Measurements from ENCODE around the gene IL24. TPM values are rescaled to one million over a fixed set of nuclear protein-coding genes. Genes with fewer than 3 reads are reported as not detected.

The IL24 gene
- total RNA-seq, 1 experiment from 2014 or later = not detected

DNA sequence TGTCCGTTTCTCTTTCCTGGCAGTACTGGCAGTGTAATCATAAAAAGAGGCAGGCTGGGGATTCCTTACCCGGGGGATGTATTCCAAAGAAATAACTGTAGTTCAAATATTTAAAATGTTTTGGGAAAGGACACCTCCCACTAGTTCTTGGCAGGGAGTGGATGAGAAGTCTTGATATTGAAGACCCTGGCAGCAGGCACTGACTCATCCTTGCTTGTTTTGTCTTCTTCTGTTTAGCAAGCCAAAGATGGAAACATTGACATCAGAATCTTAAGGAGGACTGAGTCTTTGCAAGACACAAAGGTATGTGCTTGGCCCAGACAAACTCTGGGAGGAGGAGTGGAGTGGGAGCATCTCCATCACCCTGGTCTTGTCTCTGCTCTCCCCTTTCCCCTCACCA is 31.2 kb upstream of the IL24 start:
- no peak for TF ChIP-seq EZH2 (IDR thresholded peaks at IDR 0.05; ENCODE audit: low read depth)
- TF ChIP-seq, protein P1, sequence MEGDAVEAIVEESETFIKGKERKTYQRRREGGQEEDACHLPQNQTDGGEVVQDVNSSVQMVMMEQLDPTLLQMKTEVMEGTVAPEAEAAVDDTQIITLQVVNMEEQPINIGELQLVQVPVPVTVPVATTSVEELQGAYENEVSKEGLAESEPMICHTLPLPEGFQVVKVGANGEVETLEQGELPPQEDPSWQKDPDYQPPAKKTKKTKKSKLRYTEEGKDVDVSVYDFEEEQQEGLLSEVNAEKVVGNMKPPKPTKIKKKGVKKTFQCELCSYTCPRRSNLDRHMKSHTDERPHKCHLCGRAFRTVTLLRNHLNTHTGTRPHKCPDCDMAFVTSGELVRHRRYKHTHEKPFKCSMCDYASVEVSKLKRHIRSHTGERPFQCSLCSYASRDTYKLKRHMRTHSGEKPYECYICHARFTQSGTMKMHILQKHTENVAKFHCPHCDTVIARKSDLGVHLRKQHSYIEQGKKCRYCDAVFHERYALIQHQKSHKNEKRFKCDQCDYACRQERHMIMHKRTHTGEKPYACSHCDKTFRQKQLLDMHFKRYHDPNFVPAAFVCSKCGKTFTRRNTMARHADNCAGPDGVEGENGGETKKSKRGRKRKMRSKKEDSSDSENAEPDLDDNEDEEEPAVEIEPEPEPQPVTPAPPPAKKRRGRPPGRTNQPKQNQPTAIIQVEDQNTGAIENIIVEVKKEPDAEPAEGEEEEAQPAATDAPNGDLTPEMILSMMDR (conservative IDR thresholded peaks at IDR 0.05) = no peak
- BruUV-seq (replicated peaks) = no TSS peak
- intact Hi-C loops (cut with micrococcal nuclease; ENCODE audit: unreplicated experiment) = no loop called here
- no peak overlapping the region for H3K4me2 ChIP-seq
- ChIA-PET POLR2A (ENCODE audit: unreplicated experiment) (no interaction called here), CTCF (interaction anchor here (1.6 kb wide), 1 partner anchor 43 kb away, joined by 4 read pairs; no protein-coding TSS in a partner anchor)
- H2AFZ ChIP-seq = no peak overlapping the region
- no peaks in the 10 kb centered on the region for H3K36me3 ChIP-seq (ENCODE audit: low read depth)
- DNase-seq = no peak
- H3K4me1 ChIP-seq (replicated peaks; ENCODE audit: insufficient read depth) = no peaks in the 10 kb centered on the region
- no peak overlapping the region for H3K27ac ChIP-seq
- H4K20me1 ChIP-seq (ENCODE audit: insufficient read depth) = no peaks in the 10 kb centered on the region
- no peaks in the 10 kb centered on the region for H3K79me2 ChIP-seq (ENCODE audit: low read depth)
- peaks cover 25% of the 10 kb centered on the region; the same call in 1 of the 2 replicates for H3K27me3 ChIP-seq (ENCODE audit: insufficient read depth, low read depth)
- H3F3A ChIP-seq (ENCODE audit: insufficient read depth, low read depth) = no peaks in the 10 kb centered on the region
- no peaks in the 10 kb centered on the region for H3K9me2 ChIP-seq (ENCODE audit: insufficient read depth)
- H3K9me3 ChIP-seq (ENCODE audit: insufficient read depth, low read depth) = no peaks in the 10 kb centered on the region
- H3K4me3 ChIP-seq = no peak overlapping the region

DNA sequence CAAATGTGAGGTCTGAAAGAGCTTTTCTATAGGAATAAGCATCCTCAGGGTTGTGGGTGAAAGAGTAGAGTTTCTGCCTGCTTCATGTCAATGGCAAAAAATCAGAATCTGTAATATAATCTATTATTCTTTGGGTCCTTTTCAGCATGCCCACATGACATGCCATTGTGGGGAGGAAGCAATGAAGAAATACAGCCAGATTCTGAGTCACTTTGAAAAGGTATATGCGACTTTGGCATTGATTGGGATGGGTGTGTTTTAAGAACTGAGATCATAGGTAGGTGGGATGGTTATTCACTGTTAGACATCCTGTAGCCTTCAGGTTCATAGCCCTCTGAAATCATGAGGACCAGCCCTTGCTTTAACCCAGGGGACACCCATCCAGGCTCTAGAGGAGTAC is 30.0 kb upstream of the IL24 start:
- no peaks in the 10 kb centered on the region for H3F3A ChIP-seq (ENCODE audit: insufficient read depth, low read depth)
- H3K4me3 ChIP-seq = no peak overlapping the region
- intact Hi-C loops (cut with micrococcal nuclease; ENCODE audit: unreplicated experiment) = no loop called here
- no peak for DNase-seq
- ChIA-PET POLR2A (ENCODE audit: unreplicated experiment) (no interaction called here), CTCF (interaction anchor here (0.6 to 1.6 kb wide), 2 partner anchors 42 to 137 kb away, joined by 3 to 4 read pairs; no protein-coding TSS in a partner anchor)
- H3K27me3 ChIP-seq (ENCODE audit: insufficient read depth, low read depth) = peaks cover 21% of the 10 kb centered on the region; the same call in 1 of the 2 replicates
- no peak overlapping the region for H3K4me2 ChIP-seq
- no TSS peak for BruUV-seq (replicated peaks)
- no peaks in the 10 kb centered on the region for H3K9me2 ChIP-seq (ENCODE audit: insufficient read depth)
- no peaks in the 10 kb centered on the region for H4K20me1 ChIP-seq (ENCODE audit: insufficient read depth)
- H3K4me1 ChIP-seq (replicated peaks; ENCODE audit: insufficient read depth) = no peaks in the 10 kb centered on the region
- H3K9me3 ChIP-seq (ENCODE audit: insufficient read depth, low read depth) = no peaks in the 10 kb centered on the region
- H3K36me3 ChIP-seq (ENCODE audit: low read depth) = no peaks in the 10 kb centered on the region
- no peak overlapping the region for H2AFZ ChIP-seq
- H3K79me2 ChIP-seq (ENCODE audit: low read depth) = no peaks in the 10 kb centered on the region
- TF ChIP-seq, protein P1 (conservative IDR thresholded peaks at IDR 0.05) = no peak
- no peak for TF ChIP-seq EZH2 (IDR thresholded peaks at IDR 0.05; ENCODE audit: low read depth)
- H3K27ac ChIP-seq = no peak overlapping the region

DNA sequence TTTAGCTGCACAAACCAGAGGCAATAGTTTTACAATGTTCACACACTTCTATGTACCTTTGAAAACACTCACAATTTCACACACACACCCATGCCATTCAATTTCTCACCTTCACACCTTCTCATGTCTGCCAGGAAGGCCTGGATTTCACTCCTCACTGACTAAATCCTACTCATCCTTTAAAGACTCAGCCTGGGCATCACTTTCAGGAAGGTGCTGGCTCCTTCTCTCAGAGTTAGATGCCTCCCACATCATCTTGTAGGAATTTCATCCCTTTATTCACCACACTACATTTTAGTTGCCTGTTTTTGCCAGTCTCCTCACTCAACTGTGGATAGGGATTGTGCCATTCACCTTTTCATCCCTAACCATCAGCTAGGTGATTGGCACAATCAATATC is 29.5 kb upstream of the IL24 start:
- H3K9me2 ChIP-seq (ENCODE audit: insufficient read depth) = no peaks in the 10 kb centered on the region
- H3F3A ChIP-seq (ENCODE audit: insufficient read depth, low read depth) = no peaks in the 10 kb centered on the region
- 0 out of 2 replicates have a peak, but pooled peaks cover 3% of the 10 kb centered on the region for H3K9me3 ChIP-seq (ENCODE audit: insufficient read depth, low read depth)
- H3K4me1 ChIP-seq (replicated peaks; ENCODE audit: insufficient read depth) = no peaks in the 10 kb centered on the region
- intact Hi-C loops (cut with micrococcal nuclease; ENCODE audit: unreplicated experiment) = no loop called here
- no TSS peak for BruUV-seq (replicated peaks)
- H2AFZ ChIP-seq = no peak overlapping the region
- H3K4me3 ChIP-seq = no peak overlapping the region
- no peak for TF ChIP-seq EZH2 (IDR thresholded peaks at IDR 0.05; ENCODE audit: low read depth)
- TF ChIP-seq, protein P1 (conservative IDR thresholded peaks at IDR 0.05) = no peak
- H3K27ac ChIP-seq = no peak overlapping the region
- no peaks in the 10 kb centered on the region for H4K20me1 ChIP-seq (ENCODE audit: insufficient read depth)
- no peak overlapping the region for H3K4me2 ChIP-seq
- peaks cover 21% of the 10 kb centered on the region; the same call in 1 of the 2 replicates for H3K27me3 ChIP-seq (ENCODE audit: insufficient read depth, low read depth)
- no peaks in the 10 kb centered on the region for H3K36me3 ChIP-seq (ENCODE audit: low read depth)
- POLR2A ChIA-PET (ENCODE audit: unreplicated experiment) = no interaction called here
- no peak for DNase-seq
- no peaks in the 10 kb centered on the region for H3K79me2 ChIP-seq (ENCODE audit: low read depth)
- CTCF ChIA-PET = no interaction called here

All from PC-9 (cell line).